Left ventricle myocardium inferior (tissue), 1 donor: Measurements from ENCODE around the gene SLC9A8. TPM values are rescaled to one million over a fixed set of nuclear protein-coding genes. Genes with fewer than 3 reads are reported as not detected.
"Not testable (repeated sequence)": the region's sequence is repeated elsewhere in the genome, so short reads cannot be mapped to it uniquely, and the experiment has no call there.

ENCODE experiments used
- DNase-seq: peaks from one replicate; pipeline ENCODE4 v3.0.0-alpha.2; 2020
- H3K27ac ChIP-seq: fragments of 200-600 bp; replicated peaks from 2 replicates; pipeline ENCODE4 v1.8.0; 2021
- H3K27me3 ChIP-seq: fragments of 200-600 bp; 2 replicates; pipeline ENCODE4 v1.8.0; 2021; ENCODE audit warnings: low read depth
- H3K36me3 ChIP-seq: fragments of 200-600 bp; 2 replicates; pipeline ENCODE4 v1.8.0; 2021
- H3K4me1 ChIP-seq: fragments of 200-600 bp; 2 replicates; pipeline ENCODE4 v1.8.0; 2021
- H3K4me3 ChIP-seq: fragments of 200-600 bp; 2 replicates; pipeline ENCODE4 v1.8.0; 2021; ENCODE audit warnings: mild to moderate bottlenecking, moderate library complexity
- H3K9me3 ChIP-seq: fragments of 200-600 bp; replicated peaks from 2 replicates; pipeline ENCODE4 v1.8.0; 2021
- intact Hi-C: fragments of 100-400 bp; cut with micrococcal nuclease; formaldehyde crosslinking; loops from one replicate; pipeline ENCODE4 v1.11.0; 2022
- total RNA-seq: library from RNA; stranded (reverse); fragmentation: NEBNext Ultra II Directional; extraction: Animal tissue kit (Norgen Biotek cat#: 25700); gene quantifications from one replicate; pipeline ENCODE4 v1.2.1, GENCODE V29; 2021
- TF ChIP-seq, protein P1 (sequence below): fragments of 200-600 bp; IDR thresholded peaks from 2 replicates; pipeline ENCODE4 v1.8.0; 2021; ENCODE audit warnings: antibody characterized with exemption, mild to moderate bottlenecking, borderline replicate concordance
- donor health status: DM: no; HTN: yes; CAD: no; lungs with severe emphysema.

Gene SLC9A8
- total RNA-seq, 1 donor from 2014 or later = 4.6 TPM

GRCh38 chr20:49804364-49804763 is 8.3 kb upstream of the SLC9A8 start:
- H3K27me3 ChIP-seq = no peaks in the 10 kb centered on the region
- no peak overlapping the region for H3K27ac ChIP-seq
- no peaks in the 10 kb centered on the region for H3K36me3 ChIP-seq
- TF ChIP-seq, protein P1, sequence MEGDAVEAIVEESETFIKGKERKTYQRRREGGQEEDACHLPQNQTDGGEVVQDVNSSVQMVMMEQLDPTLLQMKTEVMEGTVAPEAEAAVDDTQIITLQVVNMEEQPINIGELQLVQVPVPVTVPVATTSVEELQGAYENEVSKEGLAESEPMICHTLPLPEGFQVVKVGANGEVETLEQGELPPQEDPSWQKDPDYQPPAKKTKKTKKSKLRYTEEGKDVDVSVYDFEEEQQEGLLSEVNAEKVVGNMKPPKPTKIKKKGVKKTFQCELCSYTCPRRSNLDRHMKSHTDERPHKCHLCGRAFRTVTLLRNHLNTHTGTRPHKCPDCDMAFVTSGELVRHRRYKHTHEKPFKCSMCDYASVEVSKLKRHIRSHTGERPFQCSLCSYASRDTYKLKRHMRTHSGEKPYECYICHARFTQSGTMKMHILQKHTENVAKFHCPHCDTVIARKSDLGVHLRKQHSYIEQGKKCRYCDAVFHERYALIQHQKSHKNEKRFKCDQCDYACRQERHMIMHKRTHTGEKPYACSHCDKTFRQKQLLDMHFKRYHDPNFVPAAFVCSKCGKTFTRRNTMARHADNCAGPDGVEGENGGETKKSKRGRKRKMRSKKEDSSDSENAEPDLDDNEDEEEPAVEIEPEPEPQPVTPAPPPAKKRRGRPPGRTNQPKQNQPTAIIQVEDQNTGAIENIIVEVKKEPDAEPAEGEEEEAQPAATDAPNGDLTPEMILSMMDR = no peak
- no peaks in the 10 kb centered on the region for H3K9me3 ChIP-seq
- intact Hi-C loops = no loop called here
- H3K4me3 ChIP-seq = no peak overlapping the region
- DNase-seq = no peak
- H3K4me1 ChIP-seq = no peaks in the 10 kb centered on the region

DNA sequence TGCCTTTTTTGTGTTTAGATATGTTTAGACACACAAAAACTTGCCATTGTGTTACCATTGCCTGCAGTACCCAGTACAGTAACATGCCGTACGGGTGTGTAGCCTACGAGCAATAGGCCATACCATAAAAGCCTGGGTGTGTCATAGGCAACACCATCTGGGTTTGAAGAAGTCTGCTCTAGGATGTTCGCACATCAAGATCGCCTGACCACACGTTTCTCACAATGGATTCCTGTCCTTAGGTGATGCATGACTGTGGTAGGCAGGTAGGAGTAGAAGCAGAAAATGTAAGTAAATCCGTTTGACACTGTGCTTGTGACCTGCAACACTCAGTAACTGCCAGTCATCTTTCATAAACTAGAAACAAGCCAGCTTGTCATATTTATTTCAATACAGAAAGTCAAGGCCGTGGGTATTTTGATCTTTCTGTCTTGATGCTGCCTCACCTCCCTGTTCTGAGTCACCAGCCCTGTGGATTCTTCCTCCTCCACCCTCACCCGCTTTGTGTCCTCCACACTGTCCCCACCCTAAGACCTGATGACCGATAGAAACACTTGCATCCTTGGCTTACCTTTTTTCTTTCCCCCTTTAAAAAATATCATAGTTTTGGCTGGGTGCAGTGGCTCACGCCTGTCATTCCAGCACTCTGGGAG is 7.3 kb upstream of the SLC9A8 start:
- intact Hi-C loops, H3K36me3 ChIP-seq, H3K27ac ChIP-seq, DNase-seq, H3K4me3 ChIP-seq, H3K27me3 ChIP-seq, H3K9me3 ChIP-seq, H3K4me1 ChIP-seq: not testable (repeated sequence)

DNA sequence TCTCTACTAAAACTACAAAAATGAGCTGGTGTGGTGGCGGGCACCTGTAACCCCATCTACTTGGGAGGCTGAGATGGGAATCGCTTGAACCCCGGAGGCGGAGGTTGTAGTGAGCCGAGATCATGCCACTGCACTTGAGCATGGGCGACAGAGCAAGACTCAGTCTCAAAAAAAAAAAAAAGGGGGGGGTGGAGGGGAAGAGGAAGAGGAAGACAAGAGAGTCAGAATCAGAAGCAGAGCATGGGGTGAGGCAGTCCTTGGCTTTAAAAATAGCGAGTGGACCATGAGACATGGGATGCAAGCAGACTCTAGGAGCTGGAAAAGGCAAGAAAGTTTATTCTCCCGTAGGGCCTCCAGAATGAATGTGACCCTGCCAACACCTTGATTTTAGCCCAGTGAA is 3.9 kb upstream of the SLC9A8 start:
- H3K27me3 ChIP-seq = no peaks in the 10 kb centered on the region
- no peak overlapping the region for H3K27ac ChIP-seq
- TF ChIP-seq, protein P1 = no peak
- no peak overlapping the region for H3K4me3 ChIP-seq
- peaks cover 21% of the 10 kb centered on the region for H3K4me1 ChIP-seq
- H3K36me3 ChIP-seq = no peaks in the 10 kb centered on the region
- H3K9me3 ChIP-seq = no peaks in the 10 kb centered on the region
- intact Hi-C loops = no loop called here
- no peak for DNase-seq

DNA sequence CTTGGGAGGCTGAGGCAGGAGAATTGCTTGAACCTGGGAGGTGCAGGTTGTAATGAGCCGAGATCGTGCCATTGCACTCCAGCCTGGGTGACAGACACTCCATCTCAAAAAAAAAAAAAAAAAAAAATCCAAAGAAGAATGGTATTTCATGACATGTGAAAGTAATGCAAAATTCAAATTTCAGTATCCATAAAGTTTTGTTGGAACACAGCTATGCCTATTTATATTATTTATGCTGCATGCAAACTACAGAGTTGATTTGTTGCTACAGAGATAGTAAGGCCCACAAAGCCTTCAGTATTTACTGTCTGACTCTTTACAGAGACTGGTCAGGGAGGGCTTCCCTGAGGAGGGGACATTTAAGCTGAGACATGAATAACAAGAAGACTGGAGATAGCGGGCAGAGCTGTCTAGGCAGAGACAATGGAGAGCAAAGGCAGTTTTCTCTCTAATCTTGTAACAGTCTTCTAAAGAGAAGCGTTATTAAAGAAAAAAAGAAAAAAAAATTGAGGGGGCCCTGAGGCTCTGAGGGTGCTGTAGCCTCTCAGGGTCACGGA is 2.7 kb upstream of the SLC9A8 start:
- Histone ChIP-seq H3K36me3 (no peaks in the 10 kb centered on the region), H3K4me3 (no peak overlapping the region), H3K4me1 (peaks cover 27% of the 10 kb centered on the region), H3K27ac (no peak overlapping the region), H3K27me3 (no peaks in the 10 kb centered on the region), H3K9me3 (no peaks in the 10 kb centered on the region)
- intact Hi-C loops = no loop called here
- TF ChIP-seq, protein P1 = no peak
- no peak for DNase-seq

DNA sequence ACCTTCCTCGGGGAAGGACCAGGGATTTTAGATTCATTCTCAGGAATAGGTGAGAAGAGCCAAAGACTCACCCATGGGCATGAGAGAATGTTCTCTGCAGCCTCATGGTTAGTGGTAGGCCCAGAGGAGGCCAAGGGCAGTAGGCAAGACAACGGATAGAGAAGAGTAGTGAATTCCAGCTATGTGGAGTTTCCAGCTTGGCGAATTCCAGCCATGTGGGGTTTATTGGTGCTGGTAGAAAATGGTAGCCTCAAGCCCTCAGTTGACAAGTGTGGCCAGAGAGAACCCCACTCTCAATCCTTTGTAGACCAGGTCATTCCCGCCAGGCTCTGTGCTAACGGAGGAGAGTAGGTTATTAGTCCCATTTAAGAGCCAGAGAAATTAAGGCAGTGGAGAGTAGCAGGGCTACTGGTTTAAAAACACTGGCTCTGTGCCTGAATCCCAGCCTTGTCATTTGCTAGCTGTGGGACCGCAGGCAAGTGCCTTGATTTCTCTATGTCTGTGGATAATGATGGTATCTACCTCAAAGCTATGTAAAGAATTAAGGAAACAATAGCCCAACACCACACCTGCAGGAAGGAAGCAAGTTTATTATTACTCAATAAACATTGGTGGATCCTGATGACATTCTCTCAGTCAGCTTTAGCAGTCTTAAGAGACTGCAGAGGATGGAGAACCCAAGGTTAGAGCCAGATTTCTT is 2.0 kb upstream of the SLC9A8 start:
- Histone ChIP-seq H3K27me3 (no peaks in the 10 kb centered on the region), H3K4me1 (peaks cover 27% of the 10 kb centered on the region), H3K27ac (peak overlapping the region; percentile 96), H3K36me3 (peaks cover 5% of the 10 kb centered on the region), H3K9me3 (no peaks in the 10 kb centered on the region), H3K4me3 (no peak overlapping the region)
- TF ChIP-seq, protein P1 = no peak
- intact Hi-C loops = no loop called here
- no peak for DNase-seq
